CD14-positive monocyte (primary cell): ENCODE results near the gene OR51B4. TPM values are rescaled to one million over a fixed set of nuclear protein-coding genes. Genes with fewer than 3 reads are reported as not detected.
"Not testable (repeated sequence)": the region's sequence is repeated elsewhere in the genome, so short reads cannot be mapped to it uniquely, and the experiment has no call there.

ENCODE experiments used
- DNase-seq, 3 donors: peaks; one replicate each; pipeline ENCODE4 v3.0.0-alpha.2; 2011 to 2022
- H2AFZ ChIP-seq: 2 replicates; pipeline ENCODE4 v1.6.0; 2012; ENCODE audit warnings: mild to moderate bottlenecking, low read depth, low read length, inconsistent platforms; ENCODE audit not compliant: insufficient read depth, poor library complexity, severe bottlenecking
- H3K27ac ChIP-seq, 2 donors: 1 replicate in 1 of 2; 2 replicates in 1 of 2; pipeline ENCODE4 v1.5.1; 2012 to 2013; ENCODE audit warnings: low read length in 2 of 2, control low read depth in 1 of 2, inconsistent platforms in 1 of 2, low read depth in 1 of 2, mild to moderate bottlenecking in 1 of 2
- H3K27me3 ChIP-seq, 2 donors: one replicate each; pipeline versions ENCODE4 v1.6.0 to v1.6.1; 2011 to 2013; ENCODE audit warnings: low read length in 2 of 2; ENCODE audit not compliant: control insufficient read depth in 2 of 2, insufficient read depth in 2 of 2
- H3K36me3 ChIP-seq, 2 donors: replicated peaks in 1 of 2; 1 replicate in 1 of 2; 2 replicates in 1 of 2; pipeline versions ENCODE4 v1.5.1 to v1.6.1; 2012 to 2013; ENCODE audit warnings: low read length in 2 of 2, control low read depth in 1 of 2, inconsistent platforms in 1 of 2, mild to moderate bottlenecking in 1 of 2; ENCODE audit not compliant: insufficient read depth in 2 of 2, control insufficient read depth in 1 of 2
- H3K4me1 ChIP-seq, 2 donors: 1 replicate in 1 of 2; 2 replicates in 1 of 2; pipeline versions ENCODE4 v1.5.1 to v1.6.1; 2012 to 2013; ENCODE audit warnings: low read length in 2 of 2, control low read depth in 1 of 2, inconsistent platforms in 1 of 2, mild to moderate bottlenecking in 1 of 2, moderate library complexity in 1 of 2; ENCODE audit not compliant: insufficient read depth in 2 of 2, control insufficient read depth in 1 of 2
- H3K4me2 ChIP-seq: replicated peaks from 2 replicates; pipeline ENCODE3; 2012; ENCODE audit warnings: low read length, moderate library complexity, mild to moderate bottlenecking; ENCODE audit not compliant: poor library complexity, severe bottlenecking; ENCODE audit errors: extremely low read depth
- H3K4me3 ChIP-seq, 3 experiments: fragments of 200-600 bp in 1 of 3; sonication (generic) in 1 of 3; replicated peaks in 1 of 3; 1 replicate in 2 of 3; 2 replicates in 1 of 3; pipeline ENCODE4 v1.5.1; 2011 to 2013; ENCODE audit warnings: low read length in 3 of 3, mild to moderate bottlenecking in 3 of 3, control low read depth in 2 of 3, low read depth in 2 of 3, inconsistent platforms in 1 of 3, moderate library complexity in 1 of 3
- H3K79me2 ChIP-seq: 2 replicates; pipeline ENCODE4 v1.6.0; 2012; ENCODE audit warnings: mild to moderate bottlenecking, control low read depth, inconsistent platforms, low read length, moderate library complexity; ENCODE audit not compliant: insufficient read depth
- H3K9ac ChIP-seq: 2 replicates; pipeline ENCODE4 v1.6.0; 2017; ENCODE audit warnings: low read length, mild to moderate bottlenecking; ENCODE audit not compliant: insufficient read depth, poor library complexity, severe bottlenecking
- H3K9me3 ChIP-seq, 2 donors: replicated peaks in 1 of 2; 1 replicate in 1 of 2; 2 replicates in 1 of 2; pipeline versions ENCODE4 v1.5.1 to v1.6.1; 2012 to 2013; ENCODE audit warnings: low read length in 2 of 2, control low read depth in 1 of 2; ENCODE audit not compliant: control insufficient read depth in 1 of 2, insufficient read depth in 1 of 2
- H4K20me1 ChIP-seq: 2 replicates; pipeline ENCODE4 v1.6.0; 2012; ENCODE audit warnings: mild to moderate bottlenecking, low read length, control low read depth, moderate library complexity; ENCODE audit not compliant: insufficient read depth
- H3K27ac Mint-ChIP-seq, 7 donors: one replicate each; pipeline ENCODE4 v1.8.0; 2020; ENCODE audit warnings: mild to moderate bottlenecking in 7 of 7, mixed read lengths in 7 of 7, moderate library complexity in 6 of 7, inconsistent platforms in 2 of 7
- H3K27me3 Mint-ChIP-seq, 3 donors: one replicate each; pipeline ENCODE4 v1.8.0; 2021 to 2022; ENCODE audit warnings: low read depth in 3 of 3, mild to moderate bottlenecking in 3 of 3, mixed read lengths in 3 of 3, moderate library complexity in 3 of 3, inconsistent platforms in 1 of 3
- H3K36me3 Mint-ChIP-seq, 2 donors: one replicate each; pipeline ENCODE4 v1.8.0; 2020; ENCODE audit warnings: mixed read lengths in 2 of 2, inconsistent platforms in 1 of 2, mild to moderate bottlenecking in 1 of 2
- H3K4me1 Mint-ChIP-seq: one replicate; pipeline ENCODE4 v1.8.0; 2020; ENCODE audit warnings: mild to moderate bottlenecking, mixed read lengths
- H3K4me3 Mint-ChIP-seq, 2 donors: one replicate each; pipeline ENCODE4 v1.8.0; 2020; ENCODE audit warnings: mild to moderate bottlenecking in 2 of 2, mixed read lengths in 2 of 2, moderate library complexity in 1 of 2
- H3K9me3 Mint-ChIP-seq, 7 donors: one replicate each; pipeline ENCODE4 v1.8.0; 2020 to 2022; ENCODE audit warnings: mixed read lengths in 7 of 7, mild to moderate bottlenecking in 6 of 7, moderate library complexity in 6 of 7, inconsistent platforms in 2 of 7
- CTCF ChIP-seq: fragments of 200-600 bp; IDR thresholded peaks from one replicate; pipeline ENCODE4 v1.8.0; 2022; ENCODE audit warnings: antibody characterized with exemption, mild to moderate bottlenecking
- WGBS: methylation state at CpG from one replicate; pipeline ENCODE4 v1.1.5; 2013; ENCODE audit warnings: missing lambda C conversion rate; ENCODE audit not compliant: insufficient coverage; 5-methylcytosine and 5-hydroxymethylcytosine counted together
- intact Hi-C, 2 donors: fragments of 100-400 bp; cut with micrococcal nuclease; formaldehyde crosslinking; loops; one replicate each; pipeline versions ENCODE4 v1.15.0 to v1.15.1; 2023
- polyA plus RNA-seq, 3 donors: library from polyadenylated mRNA; depleted of rRNA in 1 of 3; unstranded in 2 of 3; stranded (reverse) in 1 of 3; fragments of 300-500 nt in 2 of 3; fragments of >200 nt in 1 of 3; fragmentation: Illumina TruSeq in 2 of 3; gene quantifications; 1 replicate in 2 of 3; 2 replicates in 1 of 3; pipeline ENCODE4 v1.2.3, GENCODE V29; 2012 to 2021

The OR51B4 gene
- polyA plus RNA-seq, 3 donors: not detected

GRCh38 chr11:5339771-5340322, 38.1 kb upstream of the OR51B4 start:
- H4K20me1 ChIP-seq: no peaks in the 10 kb centered on the region
- no peaks in the 10 kb centered on the region for H3K36me3 ChIP-seq
- Mint-ChIP-seq H3K4me1 (no peaks in the 10 kb centered on the region), H3K36me3 (no peaks in the 10 kb centered on the region), H3K4me3 (no peak overlapping the region), H3K27ac (no peak overlapping the region), H3K27me3 (peaks cover 0 to 3% (median 3%) of the 10 kb centered on the region in 3 donors), H3K9me3 (peaks cover 0 to 4% (median 1%) of the 10 kb centered on the region in 7 donors)
- no peak for DNase-seq
- no peaks in the 10 kb centered on the region for H3K27me3 ChIP-seq
- no peak for TF ChIP-seq CTCF
- no peak overlapping the region for H3K27ac ChIP-seq
- no peak overlapping the region for H3K4me2 ChIP-seq
- H3K9me3 ChIP-seq: no peaks in the 10 kb centered on the region
- intact Hi-C loops: no loop called here
- no peak overlapping the region for H3K9ac ChIP-seq
- H2AFZ ChIP-seq: no peak overlapping the region
- H3K79me2 ChIP-seq: no peaks in the 10 kb centered on the region
- H3K4me1 ChIP-seq: no peaks in the 10 kb centered on the region
- H3K4me3 ChIP-seq: no peak overlapping the region
- no CpG with 5 or more reads among the region's 1 CpG for WGBS

DNA sequence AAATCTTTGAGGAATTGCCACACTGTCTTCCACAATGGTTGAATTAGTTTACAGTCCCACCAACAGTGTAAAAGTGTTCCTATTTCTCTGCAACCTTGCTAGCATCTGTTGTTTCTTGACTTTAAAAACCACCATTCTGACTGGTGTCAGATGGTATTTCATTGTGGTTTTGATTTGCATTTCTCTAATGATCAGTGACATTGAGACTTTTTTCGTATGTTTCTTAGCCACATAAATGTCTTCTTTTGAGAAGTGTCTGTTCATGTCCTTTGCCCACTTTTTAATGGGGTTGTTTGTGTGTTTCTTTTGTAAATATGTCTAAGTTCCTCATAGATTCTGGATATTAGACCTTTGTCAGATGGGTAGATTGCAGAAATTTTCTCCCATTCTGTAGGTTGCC, 35.5 kb upstream of the OR51B4 start:
- H3K9me3 ChIP-seq, DNase-seq, H3K4me1 ChIP-seq, H3K27ac Mint-ChIP-seq, H3K4me2 ChIP-seq, H3K79me2 ChIP-seq, H3K4me3 Mint-ChIP-seq, H2AFZ ChIP-seq, H3K27me3 ChIP-seq, H3K27me3 Mint-ChIP-seq, H3K4me1 Mint-ChIP-seq, H3K27ac ChIP-seq, H3K9ac ChIP-seq, intact Hi-C loops, H3K36me3 Mint-ChIP-seq, H3K4me3 ChIP-seq, H4K20me1 ChIP-seq, H3K36me3 ChIP-seq, H3K9me3 Mint-ChIP-seq: not testable (repeated sequence)
- WGBS: no CpG with 5 or more reads among the region's 1 CpG
